Osteocyte (in vitro differentiated cells): ENCODE data around the gene SPDL1. TPM values are rescaled to one million over a fixed set of nuclear protein-coding genes. Genes with fewer than 3 reads are reported as not detected.

ENCODE experiments used
- DNase-seq: peaks from one replicate; pipeline ENCODE4 v3.0.0; 2021; ENCODE audit warnings: mixed read lengths; ENCODE audit not compliant: unreplicated experiment; ENCODE audit errors: extremely low spot score
- H3K27ac Mint-ChIP-seq: one replicate; pipeline ENCODE4 v1.8.0; 2021; ENCODE audit warnings: mild to moderate bottlenecking, mixed read lengths; ENCODE audit not compliant: unreplicated experiment
- H3K27me3 Mint-ChIP-seq: one replicate; pipeline ENCODE4 v1.8.0; 2021; ENCODE audit warnings: mixed read lengths; ENCODE audit not compliant: unreplicated experiment
- H3K36me3 Mint-ChIP-seq: one replicate; pipeline ENCODE4 v1.8.0; 2021; ENCODE audit warnings: mixed read lengths; ENCODE audit not compliant: unreplicated experiment
- H3K4me1 Mint-ChIP-seq: one replicate; pipeline ENCODE4 v1.8.0; 2021; ENCODE audit warnings: mixed read lengths; ENCODE audit not compliant: unreplicated experiment
- H3K4me3 Mint-ChIP-seq: one replicate; pipeline ENCODE4 v1.8.0; 2021; ENCODE audit warnings: mild to moderate bottlenecking, moderate library complexity, mixed read lengths; ENCODE audit not compliant: unreplicated experiment
- H3K9me3 Mint-ChIP-seq: one replicate; pipeline ENCODE4 v1.8.0; 2021; ENCODE audit warnings: mixed read lengths; ENCODE audit not compliant: unreplicated experiment
- total RNA-seq: library from RNA; stranded (reverse); gene quantifications from 2 replicates; pipeline ENCODE4 v1.2.1, GENCODE V29; 2021
- TF ChIP-seq, protein P1 (sequence below): fragments of 200-600 bp; sonication (generic); IDR thresholded peaks from 2 replicates; pipeline ENCODE4 v1.5.0; 2021; ENCODE audit warnings: antibody characterized with exemption, mild to moderate bottlenecking, moderate library complexity

SPDL1 gene
- total RNA-seq, 1 donor from 2014 or later: 40.4 TPM

DNA sequence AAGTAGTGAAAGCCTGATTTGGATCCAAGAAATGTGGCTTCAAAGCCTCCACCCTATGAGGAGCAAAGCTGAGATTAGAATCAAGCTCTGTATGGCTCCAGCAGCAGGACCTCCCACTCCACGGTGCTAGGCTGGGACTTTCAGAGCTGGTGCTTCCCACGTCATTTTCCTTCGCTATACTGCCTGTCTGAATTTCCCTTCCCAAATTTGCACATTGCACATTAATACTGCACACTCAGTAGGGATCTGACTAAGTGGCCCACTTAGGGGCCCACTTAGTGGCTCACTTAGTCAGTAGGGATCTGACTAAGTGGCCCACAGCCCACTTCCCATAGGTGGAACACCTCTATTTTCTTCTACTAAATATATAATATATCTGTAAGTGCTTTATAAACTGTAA, 14.1 kb upstream of the SPDL1 start:
- H3K4me3 Mint-ChIP-seq: no peak overlapping the region
- peaks cover 4% of the 10 kb centered on the region for H3K27me3 Mint-ChIP-seq
- TF ChIP-seq, protein P1, sequence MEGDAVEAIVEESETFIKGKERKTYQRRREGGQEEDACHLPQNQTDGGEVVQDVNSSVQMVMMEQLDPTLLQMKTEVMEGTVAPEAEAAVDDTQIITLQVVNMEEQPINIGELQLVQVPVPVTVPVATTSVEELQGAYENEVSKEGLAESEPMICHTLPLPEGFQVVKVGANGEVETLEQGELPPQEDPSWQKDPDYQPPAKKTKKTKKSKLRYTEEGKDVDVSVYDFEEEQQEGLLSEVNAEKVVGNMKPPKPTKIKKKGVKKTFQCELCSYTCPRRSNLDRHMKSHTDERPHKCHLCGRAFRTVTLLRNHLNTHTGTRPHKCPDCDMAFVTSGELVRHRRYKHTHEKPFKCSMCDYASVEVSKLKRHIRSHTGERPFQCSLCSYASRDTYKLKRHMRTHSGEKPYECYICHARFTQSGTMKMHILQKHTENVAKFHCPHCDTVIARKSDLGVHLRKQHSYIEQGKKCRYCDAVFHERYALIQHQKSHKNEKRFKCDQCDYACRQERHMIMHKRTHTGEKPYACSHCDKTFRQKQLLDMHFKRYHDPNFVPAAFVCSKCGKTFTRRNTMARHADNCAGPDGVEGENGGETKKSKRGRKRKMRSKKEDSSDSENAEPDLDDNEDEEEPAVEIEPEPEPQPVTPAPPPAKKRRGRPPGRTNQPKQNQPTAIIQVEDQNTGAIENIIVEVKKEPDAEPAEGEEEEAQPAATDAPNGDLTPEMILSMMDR: no peak
- no peak for DNase-seq
- no peaks in the 10 kb centered on the region for H3K36me3 Mint-ChIP-seq
- peaks cover 7% of the 10 kb centered on the region for H3K4me1 Mint-ChIP-seq
- H3K27ac Mint-ChIP-seq: no peak overlapping the region
- H3K9me3 Mint-ChIP-seq: no peaks in the 10 kb centered on the region

- H3K4me1 Mint-ChIP-seq: peaks cover 7% of the 10 kb centered on the region
- DNase-seq: no peak
- H3K27me3 Mint-ChIP-seq: peaks cover 4% of the 10 kb centered on the region
- H3K9me3 Mint-ChIP-seq: no peaks in the 10 kb centered on the region
- no peak overlapping the region for H3K27ac Mint-ChIP-seq
- TF ChIP-seq, protein P1: no peak
- H3K4me3 Mint-ChIP-seq: no peak overlapping the region
- no peaks in the 10 kb centered on the region for H3K36me3 Mint-ChIP-seq
These were observed 12.2 kb upstream of the SPDL1 start for GRCh38 chr5:169571355-169571754.

GRCh38 chr5:169574134-169574646, 9.4 kb upstream of the SPDL1 start:
- no peak for DNase-seq
- TF ChIP-seq, protein P1: no peak
- H3K4me1 Mint-ChIP-seq: peaks cover 7% of the 10 kb centered on the region
- H3K4me3 Mint-ChIP-seq: no peak overlapping the region
- H3K36me3 Mint-ChIP-seq: no peaks in the 10 kb centered on the region
- no peaks in the 10 kb centered on the region for H3K9me3 Mint-ChIP-seq
- no peak overlapping the region for H3K27ac Mint-ChIP-seq
- peaks cover 4% of the 10 kb centered on the region for H3K27me3 Mint-ChIP-seq

GRCh38 chr5:169576181-169576598, 7.4 kb upstream of the SPDL1 start:
- DNase-seq: no peak
- H3K4me3 Mint-ChIP-seq: no peak overlapping the region
- no peaks in the 10 kb centered on the region for H3K36me3 Mint-ChIP-seq
- TF ChIP-seq, protein P1: no peak
- no peaks in the 10 kb centered on the region for H3K27me3 Mint-ChIP-seq
- H3K4me1 Mint-ChIP-seq: peaks cover 3% of the 10 kb centered on the region
- H3K27ac Mint-ChIP-seq: no peak overlapping the region
- no peaks in the 10 kb centered on the region for H3K9me3 Mint-ChIP-seq

DNA sequence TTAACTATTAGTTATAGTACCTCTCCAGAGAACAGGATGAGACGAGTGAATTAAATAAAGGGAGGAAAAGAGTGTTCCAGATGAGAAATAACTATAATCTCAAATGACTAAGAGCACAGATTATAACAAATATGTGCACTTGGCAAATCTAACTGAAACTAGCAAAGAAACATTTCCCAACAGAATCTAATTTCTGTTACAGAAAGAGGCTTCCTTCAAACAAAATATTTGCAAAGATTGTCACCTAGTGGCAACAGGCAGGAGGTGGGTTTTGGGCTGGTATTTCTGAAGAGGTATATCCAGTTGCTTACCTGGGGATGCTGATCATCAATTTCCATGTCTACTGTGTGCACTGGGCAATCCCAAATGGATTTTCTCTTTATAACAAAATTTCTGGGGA, 5.6 kb upstream of the SPDL1 start:
- H3K27ac Mint-ChIP-seq: no peak overlapping the region
- no peak for DNase-seq
- no peaks in the 10 kb centered on the region for H3K36me3 Mint-ChIP-seq
- TF ChIP-seq, protein P1: peak; percentile 31
- H3K4me1 Mint-ChIP-seq: peaks cover 8% of the 10 kb centered on the region
- H3K4me3 Mint-ChIP-seq: no peak overlapping the region
- no peaks in the 10 kb centered on the region for H3K9me3 Mint-ChIP-seq
- no peaks in the 10 kb centered on the region for H3K27me3 Mint-ChIP-seq
